GM12878 (cell line): Measurements from ENCODE around the gene GLRA1. TPM values are rescaled to one million over a fixed set of nuclear protein-coding genes. Genes with fewer than 3 reads are reported as not detected.

Experiments
- ATAC-seq: fragments of 200-7000 bp; cut with Tn5 transposase; 3 replicates; pipeline ENCODE4 v1.9.1; 2020; ENCODE audit warnings: mild to moderate bottlenecking, moderate library complexity
- BruUV-seq: library from RNA; stranded (reverse); fragments of 400-500 nt; replicated peaks from 2 replicates; lab custom pipeline; 2021; lab: Mats Ljungman, UMichigan
- CTCF ChIA-PET: fragments of 300-600 bp; sonication (Branson Sonifier 250); formaldehyde crosslinking; extraction: SDS; loops from one replicate; lab custom pipeline; 2021; ENCODE audit warnings: inconsistent platforms; lab: Yijun Ruan, JAX
- POLR2A ChIA-PET: fragments of 350-600 bp; formaldehyde crosslinking; extraction: SDS; loops from one replicate; lab custom pipeline; 2021; ENCODE audit warnings: inconsistent platforms; lab: Charles Lee
- RAD21 ChIA-PET: fragments of 300-600 bp; sonication (Branson Sonifier 250); formaldehyde crosslinking; loops from one replicate; lab custom pipeline; 2023; ENCODE audit warnings: antibody characterized with exemption; ENCODE audit not compliant: unreplicated experiment; lab: Charles Lee
- SMC1A ChIA-PET: fragments of 300-600 bp; sonication (Branson Sonifier 250); formaldehyde crosslinking; loops from one replicate; lab custom pipeline; 2023; ENCODE audit not compliant: unreplicated experiment, uncharacterized antibody; lab: Charles Lee
- DNase-seq: peaks from one replicate; pipeline ENCODE4 v3.0.0-alpha.2; 2011; ENCODE audit warnings: low read depth, low spot score
- FAIRE-seq: peaks from 3 replicates; lab custom pipeline; 2011; peaks lifted over from hg19 to GRCh38; lab: Jason Lieb, UNC
- H2AFZ ChIP-seq: 2 replicates; pipeline ENCODE4 v1.6.0; 2011; ENCODE audit warnings: low read depth, low read length, control low read depth; ENCODE audit not compliant: control insufficient read depth
- H3K27ac ChIP-seq: 2 replicates; pipeline ENCODE4 v1.5.1; 2011; ENCODE audit warnings: control low read depth; ENCODE audit not compliant: control insufficient read depth, insufficient read depth
- H3K27me3 ChIP-seq, 2 experiments: replicated peaks in 1 of 2; 2 replicates each; pipeline versions ENCODE4 v1.6.0 to v1.6.1; 2011; ENCODE audit warnings: low read length in 1 of 2; ENCODE audit not compliant: control insufficient read depth in 2 of 2, insufficient read depth in 2 of 2
- H3K36me3 ChIP-seq, 2 experiments: 2 replicates each; pipeline ENCODE4 v1.5.1; 2011; ENCODE audit warnings: low read length in 1 of 2; ENCODE audit not compliant: control insufficient read depth in 2 of 2, insufficient read depth in 2 of 2
- H3K4me1 ChIP-seq: 2 replicates; pipeline ENCODE4 v1.6.1; 2011; ENCODE audit warnings: mild to moderate bottlenecking, low read length, moderate library complexity, mixed read lengths; ENCODE audit not compliant: control insufficient read depth, insufficient read depth
- H3K4me2 ChIP-seq: 2 replicates; pipeline ENCODE4 v1.6.0; 2011; ENCODE audit warnings: control low read depth; ENCODE audit not compliant: control insufficient read depth, insufficient read depth
- H3K4me3 ChIP-seq: fragments of 200-600 bp; sonication (generic); 2 replicates; pipeline ENCODE4 v1.5.1; 2016
- H3K79me2 ChIP-seq: 2 replicates; pipeline ENCODE4 v1.6.0; 2011; ENCODE audit warnings: low read length; ENCODE audit not compliant: control insufficient read depth, insufficient read depth
- H3K9ac ChIP-seq: 2 replicates; pipeline ENCODE4 v1.8.0; 2011; ENCODE audit warnings: low read length, control low read depth, mixed read lengths; ENCODE audit not compliant: control insufficient read depth, insufficient read depth
- H3K9me3 ChIP-seq: replicated peaks from 3 replicates; pipeline ENCODE4 v1.5.1; 2011; ENCODE audit warnings: mild to moderate bottlenecking, low read length; ENCODE audit not compliant: control insufficient read depth, insufficient read depth
- H4K20me1 ChIP-seq: 2 replicates; pipeline ENCODE4 v1.6.0; 2011; ENCODE audit not compliant: control insufficient read depth, insufficient read depth
- CBX5 ChIP-seq: sonication (generic); IDR thresholded peaks from 2 replicates; pipeline ENCODE4 v1.6.1; 2016; ENCODE audit warnings: low read depth, moderate library complexity, mild to moderate bottlenecking, inconsistent platforms
- DPF2 ChIP-seq: fragments of 450-650 bp; IDR thresholded peaks from 2 replicates; pipeline ENCODE4 v1.6.1; 2017; ENCODE audit warnings: mild to moderate bottlenecking
- EZH2 ChIP-seq: IDR thresholded peaks from 2 replicates; pipeline ENCODE4 v1.6.1; 2012; ENCODE audit warnings: low read depth, mild to moderate bottlenecking, control low read depth, inconsistent platforms, low read length, borderline replicate concordance; ENCODE audit not compliant: control insufficient read depth
- KLF5 ChIP-seq: fragments of 450-650 bp; IDR thresholded peaks from 2 replicates; pipeline ENCODE4 v1.6.1; 2014; ENCODE audit warnings: mild to moderate bottlenecking; ENCODE audit not compliant: partially characterized antibody
- NFYB ChIP-seq: IDR thresholded peaks from 2 replicates; pipeline ENCODE4 v1.6.1; 2011; ENCODE audit warnings: low read depth, mild to moderate bottlenecking, low read length, improper control_type of control experiment, moderate library complexity; ENCODE audit not compliant: insufficient read depth
- SMAD5 ChIP-seq: IDR thresholded peaks from 2 replicates; pipeline ENCODE4 v1.6.1; 2016; ENCODE audit warnings: antibody characterized with exemption, low read depth
- WGBS: methylation state at CpG from one replicate; pipeline ENCODE4 v1.1.6; 2016; ENCODE audit warnings: low lambda C conversion rate; ENCODE audit not compliant: insufficient replicate concordance, insufficient coverage; ENCODE audit errors: missing lambda C conversion rate; 5-methylcytosine and 5-hydroxymethylcytosine counted together
- in situ Hi-C: fragments of 300-500 bp; cut with MboI; formaldehyde crosslinking; loops from 9 replicates; pipeline ENCODE4 v1.14.3; 2018; ENCODE audit warnings: mixed read lengths
- intact Hi-C: fragments of 100-400 bp; cut with micrococcal nuclease; formaldehyde crosslinking; loops from one replicate; pipeline ENCODE4 v1.14.2; 2022; ENCODE audit not compliant: unreplicated experiment
- polyA plus RNA-seq, 11 experiments: library from polyadenylated mRNA; depleted of rRNA in 4 of 11; unstranded in 6 of 11; stranded (reverse) in 5 of 11; fragments of >200 nt; fragmentation: Nextera tagmentation in 4 of 11; fragmentation: Illumina TruSeq in 1 of 11; extraction: Ambion mirVana in 4 of 11; extraction: Trizol in 1 of 11; gene quantifications; 1 replicate in 1 of 11; 2 replicates in 10 of 11; pipeline versions ENCODE4 v1.2.1 to v1.2.3, GENCODE V29; 2011 to 2016; ENCODE audit warnings: inconsistent platforms in 2 of 11, missing spikeins in 2 of 11, low read depth in 1 of 11
- total RNA-seq, 4 experiments: library from RNA; depleted of rRNA in 3 of 4; stranded (reverse); fragments of >200 nt in 3 of 4; fragmentation: Illumina TruSeq in 1 of 4; extraction: Trizol in 1 of 4; gene quantifications; 2 replicates each; pipeline versions ENCODE4 v1.2.1 to v1.2.3, GENCODE V29; 2013 to 2021
- TF ChIP-seq, protein P1 (sequence below): fragments of 450-650 bp; IDR thresholded peaks from 2 replicates; pipeline ENCODE4 v1.6.1; 2016; ENCODE audit warnings: mild to moderate bottlenecking
- TF ChIP-seq, protein P2 (sequence below): fragments of 450-650 bp; IDR thresholded peaks from 2 replicates; pipeline ENCODE4 v1.6.1; 2014; ENCODE audit warnings: mild to moderate bottlenecking

Gene GLRA1
- total and polyA plus RNA-seq, 10 of the 15 experiments (the other 5 are each of a cell fraction or from before 2014, with no cell fraction given) = not detected

DNA sequence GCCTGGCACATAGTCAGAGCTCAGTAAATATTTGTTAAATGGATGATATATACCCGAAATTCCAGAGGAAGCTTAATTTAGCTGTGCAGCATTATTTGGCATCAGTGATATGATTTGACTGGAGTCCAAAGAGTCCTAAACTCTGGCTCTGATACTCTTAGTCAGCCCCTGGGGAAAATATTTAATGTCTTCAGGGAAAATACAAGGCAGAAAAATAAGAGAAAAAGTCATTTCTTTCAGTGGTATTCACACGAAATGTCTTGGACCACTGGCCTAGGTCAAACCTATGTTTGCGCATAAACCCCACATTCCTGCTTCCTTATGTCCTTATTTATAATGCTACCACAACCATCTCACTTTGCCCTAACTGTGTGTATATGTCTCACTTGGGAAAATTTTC is 23.8 kb downstream of the GLRA1 start:
- no peaks in the 10 kb centered on the region for H4K20me1 ChIP-seq
- intact Hi-C loops = no loop called here
- no peak for ATAC-seq
- CTCF ChIA-PET = interaction anchor here (1.1 kb wide), 1 partner anchor 76 kb away, joined by 6 read pairs; no protein-coding TSS in a partner anchor
- H3K27me3 ChIP-seq = no peaks in the 10 kb centered on the region
- H3K36me3 ChIP-seq = no peaks in the 10 kb centered on the region
- no peak for TF ChIP-seq NFYB
- TF ChIP-seq, protein P1, sequence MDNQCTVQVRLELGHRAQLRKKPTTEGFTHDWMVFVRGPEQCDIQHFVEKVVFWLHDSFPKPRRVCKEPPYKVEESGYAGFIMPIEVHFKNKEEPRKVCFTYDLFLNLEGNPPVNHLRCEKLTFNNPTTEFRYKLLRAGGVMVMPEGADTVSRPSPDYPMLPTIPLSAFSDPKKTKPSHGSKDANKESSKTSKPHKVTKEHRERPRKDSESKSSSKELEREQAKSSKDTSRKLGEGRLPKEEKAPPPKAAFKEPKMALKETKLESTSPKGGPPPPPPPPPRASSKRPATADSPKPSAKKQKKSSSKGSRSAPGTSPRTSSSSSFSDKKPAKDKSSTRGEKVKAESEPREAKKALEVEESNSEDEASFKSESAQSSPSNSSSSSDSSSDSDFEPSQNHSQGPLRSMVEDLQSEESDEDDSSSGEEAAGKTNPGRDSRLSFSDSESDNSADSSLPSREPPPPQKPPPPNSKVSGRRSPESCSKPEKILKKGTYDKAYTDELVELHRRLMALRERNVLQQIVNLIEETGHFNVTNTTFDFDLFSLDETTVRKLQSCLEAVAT = no peak
- TF ChIP-seq SMAD5 = no peak
- TF ChIP-seq, protein P2, sequence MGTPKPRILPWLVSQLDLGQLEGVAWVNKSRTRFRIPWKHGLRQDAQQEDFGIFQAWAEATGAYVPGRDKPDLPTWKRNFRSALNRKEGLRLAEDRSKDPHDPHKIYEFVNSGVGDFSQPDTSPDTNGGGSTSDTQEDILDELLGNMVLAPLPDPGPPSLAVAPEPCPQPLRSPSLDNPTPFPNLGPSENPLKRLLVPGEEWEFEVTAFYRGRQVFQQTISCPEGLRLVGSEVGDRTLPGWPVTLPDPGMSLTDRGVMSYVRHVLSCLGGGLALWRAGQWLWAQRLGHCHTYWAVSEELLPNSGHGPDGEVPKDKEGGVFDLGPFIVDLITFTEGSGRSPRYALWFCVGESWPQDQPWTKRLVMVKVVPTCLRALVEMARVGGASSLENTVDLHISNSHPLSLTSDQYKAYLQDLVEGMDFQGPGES = no peak
- TF ChIP-seq KLF5 = no peak
- no peak for TF ChIP-seq EZH2
- TF ChIP-seq CBX5 = no peak
- no peak for TF ChIP-seq DPF2
- TF ChIP-seq, all 136 proteins: peak for 0
- H3K9me3 ChIP-seq = no peaks in the 10 kb centered on the region
- RAD21 ChIA-PET = interaction anchor here (1.6 kb wide), 1 partner anchor 76 kb away, joined by 3 read pairs; no protein-coding TSS in a partner anchor
- peaks cover 25% of the 10 kb centered on the region for H3K4me1 ChIP-seq
- no peak for FAIRE-seq
- POLR2A ChIA-PET = interaction anchor here (0.9 kb wide), 2 partner anchors 12 to 32 kb away, joined by 3 read pairs; no protein-coding TSS in a partner anchor
- H2AFZ ChIP-seq = no peak overlapping the region
- no peak overlapping the region for H3K4me3 ChIP-seq
- WGBS = 48% methylated on average over 3 of the region's 3 CpGs
- no peaks in the 10 kb centered on the region for H3K79me2 ChIP-seq
- BruUV-seq = no TSS peak
- in situ Hi-C loops = no loop called here
- no peak for DNase-seq
- H3K4me2 ChIP-seq = no peak overlapping the region
- H3K9ac ChIP-seq = no peak overlapping the region
- SMC1A ChIA-PET = interaction anchor here (1.5 to 2.9 kb wide), 2 partner anchors 34 to 75 kb away, joined by 3 to 15 read pairs; no protein-coding TSS in a partner anchor
- H3K27ac ChIP-seq = no peak overlapping the region
